Endothelial cell of umbilical vein (primary cell): ENCODE results near the gene PIK3AP1. TPM values are rescaled to one million over a fixed set of nuclear protein-coding genes. Genes with fewer than 3 reads are reported as not detected.

Source experiments
- BruUV-seq: library from RNA; stranded (reverse); fragments of 400-500 nt; replicated peaks from 2 replicates; lab custom pipeline; 2021; lab: Mats Ljungman, UMichigan
- CTCF ChIA-PET: fragments of 300-600, 350-600 bp; sonication (Branson Sonifier 250); formaldehyde crosslinking; loops from one replicate; lab custom pipeline; 2021; ENCODE audit warnings: antibody characterized with exemption, inconsistent platforms; lab: Charles Lee
- POLR2A ChIA-PET: fragments of 300-600, 350-600 bp; sonication (Branson Sonifier 250); formaldehyde crosslinking; loops from one replicate; lab custom pipeline; 2021; ENCODE audit warnings: antibody characterized with exemption, inconsistent platforms; lab: Charles Lee
- DNase-seq: peaks from one replicate; pipeline ENCODE4 v3.0.0-alpha.2; 2011; ENCODE audit warnings: low read depth, low spot score
- FAIRE-seq: peaks from 2 replicates; lab custom pipeline; 2011; peaks lifted over from hg19 to GRCh38; lab: Jason Lieb, UNC
- H2AFZ ChIP-seq: 2 replicates; pipeline ENCODE4 v1.6.0; 2012; ENCODE audit warnings: low read depth, low read length, control low read depth, inconsistent platforms
- H3K27ac ChIP-seq: 2 replicates; pipeline ENCODE4 v1.5.1; 2011; ENCODE audit warnings: low read depth, mild to moderate bottlenecking, control low read depth, low read length, moderate library complexity; ENCODE audit not compliant: insufficient read depth
- H3K27me3 ChIP-seq, 2 experiments: 2 replicates each; pipeline versions ENCODE4 v1.6.0 to v1.6.1; 2011; ENCODE audit warnings: low read length in 2 of 2, mixed read lengths in 1 of 2; ENCODE audit not compliant: control insufficient read depth in 2 of 2, insufficient read depth in 2 of 2
- H3K36me3 ChIP-seq, 2 experiments: 2 replicates in 1 of 2; 3 replicates in 1 of 2; pipeline ENCODE4 v1.5.1; 2011; ENCODE audit warnings: low read length in 2 of 2, mild to moderate bottlenecking in 1 of 2, moderate library complexity in 1 of 2; ENCODE audit not compliant: control insufficient read depth in 2 of 2, insufficient read depth in 2 of 2; ENCODE audit errors: extremely low read depth in 1 of 2
- H3K4me1 ChIP-seq: 3 replicates; pipeline ENCODE4 v1.5.1; 2011; ENCODE audit warnings: mild to moderate bottlenecking, low read length; ENCODE audit not compliant: control insufficient read depth, insufficient read depth; ENCODE audit errors: extremely low read depth
- H3K4me2 ChIP-seq: 2 replicates; pipeline ENCODE4 v1.6.1; 2011; ENCODE audit warnings: low read length, control low read depth, mixed read lengths; ENCODE audit not compliant: insufficient read depth
- H3K4me3 ChIP-seq, 3 experiments: fragments of 200-600 bp in 1 of 3; sonication (generic), shearing (Covaris generic) in 1 of 3; replicated peaks in 1 of 3; 2 replicates each; pipeline ENCODE4 v1.5.1; 2011 to 2016; ENCODE audit warnings: control low read depth in 3 of 3, low read length in 3 of 3, mild to moderate bottlenecking in 2 of 3, inconsistent platforms in 1 of 3, low read depth in 1 of 3, moderate library complexity in 1 of 3; ENCODE audit not compliant: insufficient read depth in 1 of 3
- H3K79me2 ChIP-seq: 2 replicates; pipeline ENCODE4 v1.6.0; 2012; ENCODE audit warnings: low read length, inconsistent platforms; ENCODE audit not compliant: control insufficient read depth, insufficient read depth
- H3K9ac ChIP-seq: replicated peaks from 2 replicates; pipeline ENCODE3; 2011; ENCODE audit warnings: low read length, control low read depth; ENCODE audit not compliant: insufficient read depth; ENCODE audit errors: extremely low read depth
- H3K9me1 ChIP-seq: replicated peaks from 3 replicates; pipeline ENCODE4 v1.6.0; 2011; ENCODE audit warnings: mild to moderate bottlenecking, low read length; ENCODE audit not compliant: control insufficient read depth, insufficient read depth; ENCODE audit errors: extremely low read depth
- H3K9me3 ChIP-seq: replicated peaks from 2 replicates; pipeline ENCODE4 v1.5.1; 2012; ENCODE audit warnings: low read length, inconsistent platforms; ENCODE audit not compliant: control insufficient read depth, insufficient read depth
- H4K20me1 ChIP-seq: replicated peaks from 2 replicates; pipeline ENCODE3; 2011; ENCODE audit warnings: mild to moderate bottlenecking, low read length; ENCODE audit not compliant: control insufficient read depth, insufficient read depth; ENCODE audit errors: extremely low read depth
- CTCF ChIP-seq, 2 donors: IDR thresholded peaks; 1 replicate in 1 of 2; 2 replicates in 1 of 2; pipeline ENCODE4 v1.5.1; 2011; ENCODE audit warnings: low read length in 2 of 2, mild to moderate bottlenecking in 2 of 2, moderate library complexity in 2 of 2, control low read depth in 1 of 2, inconsistent platforms in 1 of 2, low read depth in 1 of 2; ENCODE audit not compliant: insufficient read depth in 1 of 2; ENCODE audit errors: extremely low read depth in 1 of 2
- EZH2 ChIP-seq: IDR thresholded peaks from 2 replicates; pipeline ENCODE4 v1.6.1; 2012; ENCODE audit warnings: borderline replicate concordance, low read depth, mild to moderate bottlenecking, moderate library complexity, low read length, inconsistent platforms; ENCODE audit not compliant: severe bottlenecking
- FOS ChIP-seq: IDR thresholded peaks from 2 replicates; pipeline ENCODE4 v1.6.1; 2011; ENCODE audit warnings: mild to moderate bottlenecking, low read length, moderate library complexity, borderline replicate concordance; ENCODE audit not compliant: insufficient read depth
- GATA2 ChIP-seq: IDR thresholded peaks from 2 replicates; pipeline ENCODE4 v1.7.0; 2011; ENCODE audit warnings: low read depth, mild to moderate bottlenecking, moderate library complexity, mixed read lengths, low read length; ENCODE audit not compliant: insufficient read length, insufficient read depth
- JUN ChIP-seq: IDR thresholded peaks from 2 replicates; pipeline ENCODE4 v1.6.1; 2011; ENCODE audit warnings: borderline replicate concordance, low read depth; ENCODE audit not compliant: insufficient read length, insufficient read depth
- MAX ChIP-seq: IDR thresholded peaks from 2 replicates; pipeline ENCODE4 v1.6.1; 2011; ENCODE audit not compliant: insufficient read depth, insufficient read length
- MYC ChIP-seq: IDR thresholded peaks from one replicate; pipeline ENCODE4 v1.6.1; 2011; ENCODE audit warnings: mild to moderate bottlenecking, low read depth, low read length
- POLR2A ChIP-seq: IDR thresholded peaks from 2 replicates; pipeline ENCODE4 v1.6.1; 2012; ENCODE audit warnings: low read depth, mild to moderate bottlenecking, control low read depth, low read length
- POLR2AphosphoS5 ChIP-seq: IDR thresholded peaks from 2 replicates; pipeline ENCODE4 v1.6.1; 2012; ENCODE audit warnings: low read depth, mild to moderate bottlenecking, control low read depth, low read length, moderate library complexity; ENCODE audit not compliant: insufficient read depth
- dilution Hi-C: fragments of 300-500 bp; cut with MboI; formaldehyde crosslinking; loops from one replicate; pipeline ENCODE4 v1.15.0; 2019; ENCODE audit warnings: low sequenced_read_pairs; ENCODE audit not compliant: extremely low pct_ligation_motif_present
- intact Hi-C: fragments of 100-400 bp; cut with micrococcal nuclease; formaldehyde crosslinking; loops from one replicate; pipeline ENCODE4 v1.10.0; 2022
- polyA plus RNA-seq, 4 experiments: library from polyadenylated mRNA; depleted of rRNA in 3 of 4; stranded (reverse) in 3 of 4; unstranded in 1 of 4; fragments of >200 nt; gene quantifications; 2 replicates each; pipeline versions ENCODE4 v1.2.1 to v1.2.3, GENCODE V29; 2011 to 2012; ENCODE audit warnings: missing spikeins in 1 of 4
- total RNA-seq: library from RNA; stranded (reverse); gene quantifications from 2 replicates; pipeline ENCODE4 v1.2.3, GENCODE V29; 2021

Gene PIK3AP1
- total and polyA plus RNA-seq, 2 donors (not counting 3 experiments of a cell fraction or from before 2014, with no cell fraction given) = 0.04 TPM; not detected in 1

- DNase-seq = no peak
- H3K9me3 ChIP-seq = no peaks in the 10 kb centered on the region
- no peak overlapping the region for H2AFZ ChIP-seq
- POLR2A ChIA-PET = no interaction called here
- H3K27me3 ChIP-seq = peaks cover 0 to 6% of the 10 kb centered on the region in 2 experiments
- no peaks in the 10 kb centered on the region for H3K36me3 ChIP-seq
- BruUV-seq = no TSS peak
- no peaks in the 10 kb centered on the region for H3K9me1 ChIP-seq
- TF ChIP-seq POLR2AphosphoS5 (no peak), MYC (no peak), CTCF (IDR thresholded peaks at IDR 0.05; ENCODE audit: extremely low read depth in 1 of 2, insufficient read depth in 1 of 2, low read depth in 1 of 2, low read length in 2 of 2) (no peak), FOS (no peak), GATA2 (no peak), EZH2 (no peak), MAX (no peak), JUN (no peak), POLR2A (no peak)
- intact Hi-C loops (no loop called here), dilution Hi-C loops (no loop called here)
- H3K9ac ChIP-seq = no peak overlapping the region
- H4K20me1 ChIP-seq = no peaks in the 10 kb centered on the region
- no peaks in the 10 kb centered on the region for H3K79me2 ChIP-seq
- CTCF ChIA-PET = interaction anchor here (1.4 kb wide), 1 partner anchor 387 kb away, joined by 4 read pairs; no protein-coding TSS in a partner anchor
- H3K27ac ChIP-seq = no peak overlapping the region
- H3K4me2 ChIP-seq = no peak overlapping the region
- no peaks in the 10 kb centered on the region for H3K4me1 ChIP-seq
- FAIRE-seq = no peak
- no peak overlapping the region for H3K4me3 ChIP-seq
Observed at GRCh38 chr10:96638120-96638519, 82.2 kb downstream of the PIK3AP1 start.
